Mesenchymal stem cell (in vitro differentiated cells and primary cell): ENCODE results near the gene NFASC.

Experiments used
- DNase-seq: peaks from one replicate; pipeline ENCODE4 v3.0.0-alpha.2; 2013
- H2AFZ ChIP-seq: one replicate; pipeline ENCODE4 v1.6.1; 2013; ENCODE audit warnings: low read depth, mild to moderate bottlenecking, control low read depth, inconsistent platforms, low read length, moderate library complexity
- H2AK5ac ChIP-seq: 2 replicates; pipeline ENCODE4 v1.6.1; 2013; ENCODE audit warnings: low read length, moderate library complexity, mild to moderate bottlenecking, inconsistent platforms; ENCODE audit not compliant: severe bottlenecking
- H2BK120ac ChIP-seq: one replicate; pipeline ENCODE4 v1.6.1; 2013; ENCODE audit warnings: low read depth, mild to moderate bottlenecking, inconsistent platforms, low read length, moderate library complexity
- H2BK12ac ChIP-seq, 2 experiments: one replicate each; pipeline ENCODE4 v1.6.1; 2013; ENCODE audit warnings: inconsistent platforms in 2 of 2, low read length in 2 of 2, mild to moderate bottlenecking in 2 of 2, moderate library complexity in 2 of 2, control low read depth in 1 of 2
- H2BK15ac ChIP-seq: one replicate; pipeline ENCODE4 v1.6.1; 2013; ENCODE audit warnings: mild to moderate bottlenecking, low read depth, inconsistent platforms; ENCODE audit not compliant: poor library complexity, severe bottlenecking
- H2BK5ac ChIP-seq: 2 replicates; pipeline ENCODE4 v1.6.1; 2013; ENCODE audit warnings: low read depth, mild to moderate bottlenecking, low read length, control low read depth, inconsistent platforms; ENCODE audit not compliant: poor library complexity, severe bottlenecking
- H3K14ac ChIP-seq, 2 experiments: one replicate each; pipeline ENCODE4 v1.6.1; 2013; ENCODE audit warnings: inconsistent platforms in 2 of 2, low read length in 2 of 2, control low read depth in 1 of 2, mild to moderate bottlenecking in 1 of 2, moderate library complexity in 1 of 2
- H3K18ac ChIP-seq, 2 experiments: one replicate each; pipeline ENCODE4 v1.6.1; 2013; ENCODE audit warnings: inconsistent platforms in 2 of 2, low read length in 2 of 2, control low read depth in 1 of 2, low read depth in 1 of 2, mild to moderate bottlenecking in 1 of 2
- H3K23ac ChIP-seq, 2 experiments: one replicate each; pipeline ENCODE4 v1.6.1; 2013; ENCODE audit warnings: inconsistent platforms in 2 of 2, low read length in 2 of 2, mild to moderate bottlenecking in 2 of 2, moderate library complexity in 2 of 2, control low read depth in 1 of 2
- H3K27ac ChIP-seq: 2 replicates; pipeline ENCODE4 v1.5.1; 2013; ENCODE audit warnings: mild to moderate bottlenecking, moderate library complexity, low read length, control low read depth, inconsistent platforms; ENCODE audit not compliant: poor library complexity, severe bottlenecking
- H3K27me3 ChIP-seq, 2 experiments: 2 replicates each; pipeline versions ENCODE4 v1.6.1 to v1.7.0; 2013; ENCODE audit warnings: low read length in 2 of 2, mild to moderate bottlenecking in 2 of 2, moderate library complexity in 2 of 2, control low read depth in 1 of 2, inconsistent platforms in 1 of 2; ENCODE audit not compliant: control insufficient read depth in 1 of 2, insufficient read depth in 1 of 2
- H3K36me3 ChIP-seq, 2 experiments: 2 replicates each; pipeline versions ENCODE4 v1.6.1 to v1.7.0; 2013; ENCODE audit warnings: low read length in 2 of 2, control low read depth in 1 of 2, inconsistent platforms in 1 of 2, low read depth in 1 of 2, mild to moderate bottlenecking in 1 of 2; ENCODE audit not compliant: insufficient read depth in 2 of 2, control insufficient read depth in 1 of 2
- H3K4ac ChIP-seq, 2 experiments: one replicate each; pipeline ENCODE4 v1.6.1; 2013; ENCODE audit warnings: inconsistent platforms in 2 of 2, low read length in 2 of 2, mild to moderate bottlenecking in 2 of 2, moderate library complexity in 2 of 2, control low read depth in 1 of 2, low read depth in 1 of 2
- H3K4me1 ChIP-seq: 2 replicates; pipeline ENCODE4 v1.6.1; 2013; ENCODE audit warnings: low read depth, low read length, control low read depth; ENCODE audit not compliant: control insufficient read depth, insufficient read depth
- H3K4me2 ChIP-seq: 2 replicates; pipeline ENCODE4 v1.6.1; 2013; ENCODE audit warnings: low read length, mild to moderate bottlenecking, inconsistent platforms; ENCODE audit not compliant: poor library complexity, severe bottlenecking
- H3K4me3 ChIP-seq, 2 experiments: 2 replicates each; pipeline versions ENCODE4 v1.5.1 to v1.7.0; 2013; ENCODE audit warnings: low read length in 2 of 2, mild to moderate bottlenecking in 2 of 2, control low read depth in 1 of 2, low read depth in 1 of 2; ENCODE audit not compliant: insufficient read depth in 1 of 2
- H3K79me1 ChIP-seq: replicated peaks from 2 replicates; pipeline ENCODE4 v1.6.1; 2013; ENCODE audit warnings: mild to moderate bottlenecking, control low read depth, low read length, inconsistent platforms; ENCODE audit not compliant: poor library complexity, severe bottlenecking
- H3K9ac ChIP-seq: 2 replicates; pipeline ENCODE4 v1.7.0; 2013; ENCODE audit warnings: mild to moderate bottlenecking, low read length, moderate library complexity
- H3K9me3 ChIP-seq: 2 replicates; pipeline ENCODE4 v1.7.0; 2013; ENCODE audit warnings: mild to moderate bottlenecking, low read length; ENCODE audit not compliant: control insufficient read depth
- H4K8ac ChIP-seq: one replicate; pipeline ENCODE4 v1.6.1; 2013; ENCODE audit warnings: inconsistent platforms, mild to moderate bottlenecking, low read length, moderate library complexity
- H4K91ac ChIP-seq: one replicate; pipeline ENCODE4 v1.6.1; 2013; ENCODE audit warnings: mild to moderate bottlenecking, low read length, inconsistent platforms
- WGBS: methylation state at CpG from one replicate; pipeline ENCODE4 v1.1.7; 2013; ENCODE audit warnings: mixed read lengths; 5-methylcytosine and 5-hydroxymethylcytosine counted together

NFASC gene

DNA sequence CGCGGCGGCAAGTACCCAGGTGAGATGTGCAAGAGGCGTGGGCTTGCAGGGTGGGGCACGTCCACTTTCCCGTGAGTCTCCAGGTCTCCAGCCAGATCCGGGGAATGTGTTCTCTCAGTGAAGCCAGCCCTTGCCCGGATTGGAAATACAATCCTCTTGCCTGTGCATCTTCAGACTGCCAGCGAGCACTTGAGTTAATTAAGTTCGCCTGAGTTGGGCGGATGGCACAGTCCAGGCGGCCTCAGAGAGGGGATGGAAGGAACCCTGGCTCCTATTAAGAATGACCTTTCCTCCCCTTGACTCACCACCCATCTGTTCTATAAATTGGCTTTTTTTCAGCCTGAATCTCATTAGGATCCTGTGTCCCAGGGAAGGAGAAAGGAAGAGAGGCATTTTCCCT lies 139.0 kb downstream of the NFASC start:
- no peaks in the 10 kb centered on the region for H3K4me1 ChIP-seq
- 93% methylated on average over 12 of the region's 12 CpGs for WGBS
- no peak overlapping the region for H3K4me2 ChIP-seq
- no peak overlapping the region for H4K8ac ChIP-seq
- no peak overlapping the region for H2BK12ac ChIP-seq
- no peak overlapping the region for H2AFZ ChIP-seq
- no peak overlapping the region for H3K14ac ChIP-seq
- H3K79me1 ChIP-seq, result no peaks in the 10 kb centered on the region
- no peak overlapping the region for H2BK120ac ChIP-seq
- no peak overlapping the region for H3K4me3 ChIP-seq
- peaks cover 0 to 18% of the 10 kb centered on the region in 2 experiments for H3K36me3 ChIP-seq
- no peak overlapping the region for H3K27ac ChIP-seq
- H3K18ac ChIP-seq, result no peak overlapping the region
- no peak overlapping the region for H2AK5ac ChIP-seq
- H3K9ac ChIP-seq, result no peak overlapping the region
- H3K9me3 ChIP-seq, result no peaks in the 10 kb centered on the region
- H2BK15ac ChIP-seq, result no peak overlapping the region
- H3K23ac ChIP-seq, result no peak overlapping the region
- no peak overlapping the region for H4K91ac ChIP-seq
- H2BK5ac ChIP-seq, result no peak overlapping the region
- H3K4ac ChIP-seq, result no peak overlapping the region
- peaks cover 0 to 39% of the 10 kb centered on the region in 2 experiments for H3K27me3 ChIP-seq
- DNase-seq, result no peak

DNA sequence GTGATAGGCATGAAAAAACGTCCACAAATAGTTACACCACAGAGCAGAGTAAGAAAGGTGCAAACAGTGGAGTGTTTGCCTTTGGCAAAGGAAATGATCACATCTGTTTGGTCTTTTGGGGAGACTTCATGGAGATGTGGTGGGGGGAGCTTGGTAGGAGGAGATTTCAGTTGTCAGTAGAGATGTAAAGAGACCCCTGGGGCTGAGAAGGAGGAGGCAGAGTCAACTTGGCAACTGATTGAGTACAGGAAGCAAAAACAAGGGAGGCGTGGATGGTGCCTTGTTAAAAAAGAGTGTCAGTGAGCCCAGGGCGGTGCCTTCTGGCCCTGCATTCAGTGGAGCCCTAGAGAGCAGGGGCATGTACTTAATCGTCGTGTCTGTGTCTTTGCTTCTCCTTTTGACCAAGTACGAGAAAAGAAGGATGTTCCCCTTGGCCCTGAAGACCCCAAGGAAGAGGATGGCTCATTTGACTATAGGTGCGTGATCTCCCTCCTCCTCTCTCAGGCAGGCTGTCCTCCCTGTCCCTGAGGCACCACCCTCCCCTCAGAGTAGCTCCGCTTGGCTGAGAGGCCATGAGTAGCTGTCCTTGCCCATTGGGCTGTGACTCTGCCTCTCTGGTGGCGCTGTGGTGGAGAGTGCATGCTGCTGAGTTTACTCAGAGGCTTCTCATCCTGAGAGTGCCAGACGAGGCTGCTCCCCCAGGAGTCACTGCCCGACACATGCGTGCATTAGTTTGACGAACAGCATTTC lies 141.9 kb downstream of the NFASC start:
- no peak overlapping the region for H4K8ac ChIP-seq
- H2BK5ac ChIP-seq, result no peak overlapping the region
- H2AFZ ChIP-seq, result no peak overlapping the region
- H2BK15ac ChIP-seq, result no peak overlapping the region
- H3K79me1 ChIP-seq, result no peaks in the 10 kb centered on the region
- H2BK120ac ChIP-seq, result no peak overlapping the region
- no peak overlapping the region for H3K4me3 ChIP-seq
- no peaks in the 10 kb centered on the region for H3K4me1 ChIP-seq
- peaks cover 0 to 18% of the 10 kb centered on the region in 2 experiments for H3K36me3 ChIP-seq
- DNase-seq, result no peak
- no peak overlapping the region for H2BK12ac ChIP-seq
- peak overlapping the region in 1 of 2 experiments; percentile 53 for H3K14ac ChIP-seq
- no peak overlapping the region for H3K23ac ChIP-seq
- H4K91ac ChIP-seq, result no peak overlapping the region
- H3K9me3 ChIP-seq, result no peaks in the 10 kb centered on the region
- H2AK5ac ChIP-seq, result no peak overlapping the region
- H3K27me3 ChIP-seq, result peaks cover 0 to 30% of the 10 kb centered on the region in 2 experiments
- 65% methylated on average over 13 of the region's 13 CpGs for WGBS
- H3K4ac ChIP-seq, result no peak overlapping the region
- no peak overlapping the region for H3K18ac ChIP-seq
- no peak overlapping the region for H3K27ac ChIP-seq
- no peak overlapping the region for H3K4me2 ChIP-seq
- H3K9ac ChIP-seq, result no peak overlapping the region

DNA sequence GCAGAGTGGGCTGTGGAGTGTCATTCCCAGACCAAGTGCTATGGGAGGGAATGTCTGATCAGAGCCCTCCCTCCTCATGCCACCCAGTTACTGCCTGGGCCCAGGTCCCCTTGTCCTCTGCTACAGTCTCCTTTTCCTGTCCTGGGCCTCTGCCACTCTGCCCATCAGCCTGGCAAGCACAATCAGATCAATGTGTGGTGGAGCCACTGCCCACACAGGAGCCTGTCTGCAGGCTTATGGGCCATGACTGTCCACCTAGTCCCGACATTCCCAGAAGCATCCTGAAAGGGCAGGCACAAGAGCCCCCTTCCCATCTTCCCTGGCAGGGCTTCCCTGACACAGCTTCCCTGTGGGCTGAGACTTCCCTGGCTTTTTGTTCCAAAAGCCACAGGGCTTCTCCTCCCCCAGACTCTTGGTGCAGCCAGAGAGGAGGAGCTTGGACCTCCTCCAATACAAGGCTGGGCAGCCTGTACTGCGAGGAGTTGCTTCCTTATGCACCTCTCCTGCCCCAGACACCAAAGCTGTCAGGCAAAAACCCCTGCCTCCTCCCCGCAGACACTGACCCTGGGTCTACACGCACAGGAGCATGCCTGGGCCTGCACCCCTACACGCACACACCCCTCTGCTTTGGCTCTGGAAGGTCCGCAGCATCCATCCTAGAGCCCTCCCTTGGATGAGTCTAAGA lies 143.2 kb downstream of the NFASC start:
- no peak overlapping the region for H2AFZ ChIP-seq
- no peak overlapping the region for H3K4me2 ChIP-seq
- H2BK5ac ChIP-seq, result no peak overlapping the region
- no peak overlapping the region for H2BK120ac ChIP-seq
- no peak for DNase-seq
- H2BK15ac ChIP-seq, result no peak overlapping the region
- no peaks in the 10 kb centered on the region for H3K9me3 ChIP-seq
- no peak overlapping the region for H4K8ac ChIP-seq
- H3K9ac ChIP-seq, result no peak overlapping the region
- no peaks in the 10 kb centered on the region for H3K79me1 ChIP-seq
- no peak overlapping the region for H3K14ac ChIP-seq
- H3K36me3 ChIP-seq, result peaks cover 0 to 26% of the 10 kb centered on the region in 2 experiments
- H2BK12ac ChIP-seq, result no peak overlapping the region
- H2AK5ac ChIP-seq, result no peak overlapping the region
- H3K4me1 ChIP-seq, result no peaks in the 10 kb centered on the region
- peaks cover 0 to 35% of the 10 kb centered on the region in 2 experiments for H3K27me3 ChIP-seq
- no peak overlapping the region for H3K23ac ChIP-seq
- no peak overlapping the region for H3K27ac ChIP-seq
- H3K4me3 ChIP-seq, result no peak overlapping the region
- 69% methylated on average over 6 of the region's 6 CpGs for WGBS
- H3K18ac ChIP-seq, result no peak overlapping the region
- H4K91ac ChIP-seq, result no peak overlapping the region
- no peak overlapping the region for H3K4ac ChIP-seq

DNA sequence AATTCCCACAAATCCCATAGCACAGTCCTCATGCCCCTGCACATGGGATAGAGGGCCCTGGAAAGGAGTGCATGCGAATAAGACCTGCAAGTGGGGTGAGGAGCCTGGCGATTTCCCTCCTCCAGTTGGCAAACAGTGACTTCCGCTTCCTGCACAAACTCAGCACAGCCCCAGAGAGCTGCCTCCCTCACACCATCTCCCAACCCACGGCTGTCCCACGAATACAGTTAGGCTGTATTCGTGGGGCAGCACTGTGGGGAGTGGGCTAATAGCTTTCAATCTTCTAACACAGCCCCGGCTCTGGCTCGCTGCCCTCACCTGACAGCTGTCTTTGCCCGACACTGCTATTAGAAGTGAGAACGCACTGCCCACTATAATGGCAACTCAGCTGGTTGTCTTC lies 144.1 kb downstream of the NFASC start:
- no peak overlapping the region for H3K23ac ChIP-seq
- H3K18ac ChIP-seq, result no peak overlapping the region
- H3K9me3 ChIP-seq, result no peaks in the 10 kb centered on the region
- peaks cover 0 to 45% of the 10 kb centered on the region in 2 experiments for H3K27me3 ChIP-seq
- no peak for DNase-seq
- no peak overlapping the region for H2BK120ac ChIP-seq
- H3K4me3 ChIP-seq, result no peak overlapping the region
- H3K36me3 ChIP-seq, result peaks cover 0 to 23% of the 10 kb centered on the region in 2 experiments
- no peak overlapping the region for H4K91ac ChIP-seq
- H3K79me1 ChIP-seq, result no peaks in the 10 kb centered on the region
- H3K27ac ChIP-seq, result no peak overlapping the region
- H2AFZ ChIP-seq, result no peak overlapping the region
- no peak overlapping the region for H2BK12ac ChIP-seq
- H2AK5ac ChIP-seq, result no peak overlapping the region
- WGBS, result 77% methylated on average over 10 of the region's 10 CpGs
- no peaks in the 10 kb centered on the region for H3K4me1 ChIP-seq
- H3K4ac ChIP-seq, result no peak overlapping the region
- peak overlapping the region in 1 of 2 experiments; percentile 55 for H3K14ac ChIP-seq
- no peak overlapping the region for H4K8ac ChIP-seq
- H3K9ac ChIP-seq, result no peak overlapping the region
- no peak overlapping the region for H2BK5ac ChIP-seq
- no peak overlapping the region for H2BK15ac ChIP-seq
- H3K4me2 ChIP-seq, result no peak overlapping the region
